CD4-positive, alpha-beta T cell treated with Interleukin-2 at 100 ng/mL for 4 hours (primary cell): Measurements from ENCODE around the gene TTC28.
"Not testable (repeated sequence)": the region's sequence is repeated elsewhere in the genome, so short reads cannot be mapped to it uniquely, and the experiment has no call there.

ENCODE experiments used
- DNase-seq: peaks from one replicate; pipeline ENCODE4 v3.0.0-alpha.2; 2020; ENCODE audit warnings: low spot score

TTC28 gene

DNA sequence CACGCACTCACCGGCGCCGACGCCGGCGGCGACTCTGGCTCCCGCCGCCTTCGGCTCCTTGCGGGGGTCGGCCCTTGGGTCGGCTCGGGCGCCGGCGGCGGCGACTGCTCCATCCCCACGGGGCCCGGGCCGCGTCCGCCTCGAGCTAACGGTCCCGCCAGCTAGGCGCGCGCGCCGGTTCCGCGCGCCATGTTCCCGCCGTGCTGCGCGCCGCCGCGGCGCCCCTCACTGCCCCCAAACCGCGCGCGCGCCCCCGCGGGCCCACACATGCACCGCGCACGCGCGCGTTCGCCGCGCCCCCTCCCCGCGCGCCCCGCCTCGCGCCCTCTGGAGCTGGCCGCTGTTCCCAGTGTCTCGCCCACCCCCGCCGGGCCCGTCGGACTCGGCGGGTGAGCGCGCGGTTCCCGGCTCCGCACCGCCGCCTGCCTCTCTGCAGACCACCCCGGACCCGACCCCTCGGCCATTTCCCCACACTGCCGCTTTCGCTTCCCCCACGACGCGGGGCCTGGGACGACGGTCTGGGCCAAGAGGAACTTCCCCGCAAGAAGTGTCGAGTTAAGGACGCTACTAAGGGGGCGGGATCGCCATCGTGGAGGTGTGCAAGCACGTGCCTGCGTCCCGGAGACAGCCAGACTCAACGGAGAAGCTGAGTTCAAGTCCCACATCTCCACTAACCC lies at the start of gene TTC28:
TSS of gene TTC28 (minus strand) at position 230 of the 677 bp plus-strand sequence. CDS start at position 113, 117 bp downstream.
- DNase-seq: not testable (repeated sequence)

DNA sequence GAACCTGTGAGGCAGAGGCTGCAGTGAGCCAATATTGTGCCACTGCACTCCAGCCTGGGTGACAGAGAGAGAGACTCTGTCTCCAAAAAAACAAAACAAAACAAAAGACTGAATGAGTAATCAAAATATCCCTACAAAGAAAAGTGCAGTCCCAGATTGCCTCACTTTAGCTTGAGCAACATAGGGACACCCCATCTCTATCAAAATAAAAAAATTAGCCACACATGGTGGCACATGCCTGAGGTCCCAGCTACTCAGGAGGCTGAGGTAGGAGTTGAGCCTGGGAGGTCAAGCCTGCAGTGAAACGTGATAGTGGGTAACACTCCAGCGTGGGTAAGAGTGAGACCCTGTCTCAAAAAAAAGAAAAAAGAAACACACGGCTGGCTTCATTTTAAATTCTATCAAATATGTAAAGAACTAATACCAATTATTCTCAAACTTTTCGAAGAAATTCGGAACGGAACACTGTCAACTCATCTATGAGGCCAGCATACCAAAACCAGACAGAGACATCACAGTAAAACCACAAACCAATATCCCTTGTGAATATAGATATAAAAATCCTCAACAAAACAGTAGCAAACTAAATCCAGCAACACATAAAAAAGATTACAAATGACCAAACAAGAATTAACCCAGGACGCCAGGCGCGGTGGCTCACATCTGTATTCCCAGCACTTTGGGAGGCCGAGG lies 49.1 kb upstream of the TTC28 start:
- DNase-seq: no peak

GRCh38 chr22:28728002-28728401 lies 48.4 kb upstream of the TTC28 start:
- DNase-seq: no peak

DNA sequence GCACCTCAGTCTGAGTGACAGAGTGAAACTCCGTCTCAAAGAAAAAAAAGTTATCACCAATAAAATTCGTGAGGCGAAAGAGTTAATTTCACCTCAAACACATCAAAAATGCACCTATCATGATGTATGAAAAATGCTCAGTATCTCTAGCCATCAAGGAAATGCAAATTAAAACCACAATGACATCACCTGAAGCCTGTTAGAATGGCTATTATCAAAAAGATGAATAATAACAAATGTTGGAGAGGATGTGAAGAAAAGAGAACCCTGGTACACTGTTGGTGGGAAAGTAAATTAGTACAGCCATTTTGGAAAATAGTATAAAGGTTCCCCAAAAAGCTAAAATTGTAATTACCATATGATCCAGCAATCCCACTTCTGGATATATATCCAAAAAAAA lies 38.4 kb upstream of the TTC28 start:
- DNase-seq: no peak

DNA sequence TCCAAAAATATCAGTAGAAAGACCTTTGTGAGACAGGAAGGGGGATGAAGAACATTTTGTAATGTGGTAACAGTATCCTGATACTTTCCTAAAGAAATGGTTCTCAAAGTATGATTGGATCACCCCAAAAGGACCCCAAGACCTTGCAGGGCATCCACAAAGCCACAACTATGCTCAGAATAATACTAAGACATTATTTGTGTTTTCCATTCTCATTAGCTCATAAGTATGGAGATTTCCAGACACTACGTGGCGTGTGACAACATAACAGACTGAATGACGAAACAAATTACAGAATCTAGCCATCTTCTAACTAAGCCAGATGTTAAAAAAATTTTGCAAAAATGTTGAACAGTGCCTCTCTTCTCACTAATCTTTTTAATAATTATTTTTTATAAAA lies 37.0 kb upstream of the TTC28 start:
- DNase-seq: no peak

GRCh38 chr22:28715611-28716010 lies 36.0 kb upstream of the TTC28 start:
- DNase-seq: no peak

DNA sequence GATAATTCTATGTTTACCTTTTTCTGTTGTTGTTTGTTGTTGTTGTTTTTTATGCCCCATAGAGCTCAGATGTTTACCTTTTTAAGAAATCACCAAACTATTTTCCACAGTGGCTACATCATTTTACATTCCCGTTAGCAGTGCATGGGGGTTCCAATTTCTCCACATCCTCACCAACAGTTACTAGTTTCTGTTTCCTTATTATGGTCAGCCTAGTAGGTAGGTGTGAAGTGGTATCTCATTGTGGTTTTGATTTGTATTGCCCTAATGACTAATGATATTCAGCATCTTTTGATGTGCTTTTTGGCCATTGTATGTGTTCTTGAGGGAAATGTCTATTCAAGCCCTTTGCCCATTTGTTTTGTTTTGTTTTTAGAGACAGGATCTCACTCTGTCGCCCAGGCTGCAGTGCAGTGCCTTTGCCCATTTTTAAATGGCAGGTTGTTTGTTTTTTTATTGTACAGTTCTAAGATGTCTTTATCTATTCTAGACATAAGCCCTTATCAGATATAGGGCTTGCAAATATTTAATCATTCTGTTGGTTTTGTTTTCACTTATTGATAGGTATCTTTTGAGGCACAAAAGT lies 34.5 kb upstream of the TTC28 start:
- peak; percentile 4 for DNase-seq

GRCh38 chr22:28711820-28712777 lies 32.5 kb upstream of the TTC28 start:
- DNase-seq: no peak

DNA sequence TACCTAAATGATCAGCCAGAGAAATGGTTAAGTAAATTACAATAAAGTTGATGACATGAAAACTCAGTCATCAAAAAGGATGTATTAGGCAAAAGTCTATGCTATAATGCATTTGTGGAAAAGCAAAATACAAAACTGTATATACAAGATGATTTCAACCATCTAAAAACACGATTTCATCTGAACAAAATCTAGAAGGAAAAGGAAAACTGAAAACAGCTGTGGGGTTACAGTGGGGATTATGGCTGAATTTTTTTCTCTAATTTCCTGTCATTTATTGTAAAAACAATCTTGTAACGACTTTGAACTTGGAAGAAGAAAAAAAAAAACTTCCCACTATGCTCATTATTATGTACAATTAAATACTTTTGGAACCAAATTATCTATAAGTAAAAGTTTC lies 31.7 kb upstream of the TTC28 start:
- DNase-seq: no peak

DNA sequence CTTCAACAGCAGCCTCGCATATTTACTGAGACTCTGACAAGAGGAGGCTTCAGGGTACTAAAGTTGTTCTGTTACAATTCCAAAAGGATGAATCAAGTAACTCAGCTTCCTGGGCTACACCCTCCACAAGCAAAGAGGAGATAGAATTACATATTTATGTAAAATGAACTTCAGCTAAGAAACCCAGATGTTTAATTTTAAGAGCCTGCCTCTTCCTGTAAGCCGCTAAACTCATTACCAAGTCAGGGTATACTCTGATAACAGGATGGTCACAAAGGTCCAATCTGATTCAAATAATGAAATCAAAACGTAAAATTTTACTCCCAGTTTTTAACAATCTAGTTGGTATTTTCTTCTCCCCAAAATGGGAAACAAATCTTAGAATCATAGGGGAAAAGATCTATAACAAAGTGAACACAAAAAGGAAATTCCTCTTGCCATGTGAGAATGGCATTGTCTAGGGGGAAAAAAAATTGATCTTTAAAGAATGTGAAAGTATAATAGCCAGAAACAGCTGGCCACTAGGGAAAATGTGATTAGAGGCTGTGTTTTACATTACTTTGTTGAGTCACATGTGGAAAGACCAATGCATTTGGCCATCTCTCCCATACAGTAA lies 31.0 kb upstream of the TTC28 start:
- DNase-seq: no peak

GRCh38 chr22:28710107-28710506 lies 30.5 kb upstream of the TTC28 start:
- no peak for DNase-seq

DNA sequence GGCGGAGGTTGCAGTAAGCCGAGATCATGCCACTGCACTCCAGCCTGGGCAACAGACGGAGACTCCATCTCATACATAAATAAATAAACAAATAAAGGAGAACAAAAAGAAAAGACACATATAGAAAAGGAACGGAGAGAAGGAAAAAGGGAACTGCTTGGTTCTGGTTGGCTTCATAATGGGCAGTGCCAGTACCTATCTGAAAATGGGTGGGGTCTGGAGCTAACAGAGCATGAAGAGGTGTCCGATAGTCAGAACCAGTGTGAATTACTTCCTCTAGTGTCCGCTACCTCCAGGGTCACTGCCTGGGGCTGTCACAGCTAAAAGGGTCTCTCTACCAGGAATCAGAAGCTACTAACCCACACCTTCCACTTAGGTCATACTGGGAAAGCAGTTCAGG lies 27.2 kb upstream of the TTC28 start:
- no peak for DNase-seq

- DNase-seq: no peak
Observed at GRCh38 chr22:28703436-28703835, 23.8 kb upstream of the TTC28 start.

- DNase-seq: no peak
Observed at GRCh38 chr22:28702891-28703290, 23.3 kb upstream of the TTC28 start.

- not testable (repeated sequence) for DNase-seq
Observed at GRCh38 chr22:28693041-28693760, 13.6 kb upstream of the TTC28 start.

GRCh38 chr22:28689796-28690195 lies 10.2 kb upstream of the TTC28 start:
- not testable (repeated sequence) for DNase-seq

GRCh38 chr22:28682966-28683365 lies 3.3 kb upstream of the TTC28 start:
- DNase-seq: not testable (repeated sequence)

DNA sequence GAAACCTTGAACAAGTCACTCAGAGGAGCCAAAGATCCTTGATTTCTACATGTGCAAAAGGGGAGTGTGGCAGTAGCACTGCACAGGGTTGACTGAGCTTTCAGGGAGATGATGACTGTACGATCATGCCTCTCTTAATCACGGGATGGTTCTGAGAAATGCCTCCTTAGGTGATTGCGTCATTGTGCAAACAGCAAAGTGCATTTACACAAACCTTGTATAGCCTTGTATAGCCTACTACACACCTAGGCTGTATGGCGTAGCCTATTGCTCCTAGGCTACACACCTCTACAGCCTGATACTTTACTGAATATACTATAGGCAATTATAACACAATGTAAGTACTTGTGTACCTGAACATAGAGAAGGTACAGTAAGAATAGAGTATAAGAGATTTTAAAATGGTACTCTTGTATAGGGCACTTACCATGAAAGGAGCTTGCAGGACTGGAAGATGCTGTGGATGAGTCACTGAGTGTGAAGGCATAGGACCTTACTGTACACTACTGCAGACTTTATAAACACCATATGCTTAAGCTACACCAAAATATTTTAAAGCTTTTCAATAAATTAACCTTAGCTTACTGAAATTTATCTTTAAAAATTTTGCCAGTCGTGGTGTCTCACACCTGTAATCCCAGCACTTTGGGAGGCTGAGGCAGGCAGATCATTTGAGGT lies 1.3 kb upstream of the TTC28 start:
- DNase-seq: not testable (repeated sequence)

- DNase-seq: not testable (repeated sequence)
Observed at GRCh38 chr22:28678778-28679610, 646 bp downstream of the TTC28 start.

- DNase-seq: not testable (repeated sequence)
Observed at GRCh38 chr22:28678170-28678569, 1.5 kb downstream of the TTC28 start.
